PC-3 (cell line): ENCODE results near the gene KRTAP12-3. TPM values are rescaled to one million over a fixed set of nuclear protein-coding genes. Genes with fewer than 3 reads are reported as not detected.

Experiments used
- ATAC-seq: fragments of 200-7000 bp; cut with Tn5 transposase; 2 replicates; pipeline ENCODE4 v1.9.1; 2020; ENCODE audit warnings: mild to moderate bottlenecking, moderate library complexity
- BruUV-seq: library from RNA; stranded (reverse); fragments of 400-500 nt; replicated peaks from 2 replicates; lab custom pipeline; 2021; lab: Mats Ljungman, UMichigan
- CTCF ChIA-PET: fragments of 300-600 bp; sonication (Branson Sonifier 250); formaldehyde crosslinking; loops from one replicate; lab custom pipeline; 2022; ENCODE audit warnings: antibody characterized with exemption; lab: Charles Lee
- POLR2A ChIA-PET: fragments of 300-600 bp; sonication (Branson Sonifier 250); formaldehyde crosslinking; loops from one replicate; lab custom pipeline; 2022; ENCODE audit warnings: antibody characterized with exemption; ENCODE audit not compliant: unreplicated experiment; lab: Charles Lee
- DNase-seq: peaks from one replicate; pipeline ENCODE4 v3.0.0-alpha.2; 2015
- H2AFZ ChIP-seq: fragments of 300-600 bp; sonication (generic); 2 replicates; pipeline ENCODE4 v1.6.0; 2016; ENCODE audit warnings: antibody characterized with exemption, low read length
- H3F3A ChIP-seq: fragments of 300-600 bp; sonication (generic); one replicate; pipeline ENCODE4 v1.6.0; 2017; ENCODE audit warnings: antibody characterized with exemption, low read length, control low read depth, mild to moderate bottlenecking; ENCODE audit not compliant: unreplicated experiment
- H3K27ac ChIP-seq: fragments of 300-600 bp; sonication (generic); 2 replicates; pipeline ENCODE4 v1.5.1; 2016; ENCODE audit warnings: mild to moderate bottlenecking, low read length
- H3K27me3 ChIP-seq: fragments of 300-600 bp; sonication (generic); 2 replicates; pipeline ENCODE4 v1.6.1; 2016; ENCODE audit warnings: low read length, mixed read lengths
- H3K36me3 ChIP-seq: fragments of 300-600 bp; sonication (generic); 2 replicates; pipeline ENCODE4 v1.6.1; 2016; ENCODE audit warnings: low read depth, mixed run types, low read length, mixed read lengths
- H3K4me1 ChIP-seq: fragments of 300-600 bp; sonication (generic); 2 replicates; pipeline ENCODE4 v1.5.1; 2016; ENCODE audit warnings: low read length; ENCODE audit not compliant: insufficient read depth
- H3K4me2 ChIP-seq: fragments of 300-600 bp; sonication (generic); 2 replicates; pipeline ENCODE4 v1.6.0; 2016; ENCODE audit warnings: low read length
- H3K4me3 ChIP-seq: fragments of 300-600 bp; sonication (generic); 2 replicates; pipeline ENCODE4 v1.5.1; 2016; ENCODE audit warnings: mild to moderate bottlenecking, low read length, mixed read lengths
- H3K79me2 ChIP-seq: fragments of 300-600 bp; sonication (generic); 2 replicates; pipeline ENCODE4 v1.6.1; 2017; ENCODE audit warnings: low read length, mixed read lengths
- H3K9ac ChIP-seq: fragments of 300-600 bp; sonication (generic); 2 replicates; pipeline ENCODE4 v1.6.0; 2016; ENCODE audit warnings: mild to moderate bottlenecking, low read length
- H3K9me2 ChIP-seq: fragments of 300-600 bp; sonication (generic); replicated peaks from 2 replicates; pipeline ENCODE4 v1.6.1; 2016; ENCODE audit warnings: mixed run types, low read length, mixed read lengths
- H3K9me3 ChIP-seq: fragments of 300-600 bp; sonication (generic); 2 replicates; pipeline ENCODE4 v1.6.1; 2016; ENCODE audit warnings: low read length, mixed read lengths
- H4K20me1 ChIP-seq: fragments of 300-600 bp; sonication (generic); 2 replicates; pipeline ENCODE4 v1.6.1; 2016; ENCODE audit warnings: low read length, mixed read lengths
- CTCF ChIP-seq: fragments of 300-600 bp; sonication (generic); conservative IDR thresholded peaks from 2 replicates; pipeline ENCODE4 v1.5.1; 2017; ENCODE audit warnings: antibody characterized with exemption, low read depth, mild to moderate bottlenecking, low read length
- EZH2 ChIP-seq: fragments of 300-600 bp; sonication (generic); IDR thresholded peaks from one replicate; pipeline ENCODE4 v1.6.1; 2017; ENCODE audit warnings: antibody characterized with exemption, mild to moderate bottlenecking, low read length; ENCODE audit not compliant: unreplicated experiment
- EZH2phosphoT487 ChIP-seq: fragments of 300-600 bp; sonication (generic); IDR thresholded peaks from 2 replicates; pipeline ENCODE4 v1.6.1; 2018; ENCODE audit warnings: mild to moderate bottlenecking, antibody characterized with exemption, low read length, borderline replicate concordance
- intact Hi-C: fragments of 100-400 bp; cut with micrococcal nuclease; formaldehyde crosslinking; loops from 2 replicates; pipeline ENCODE4 v1.9.0; 2023
- total RNA-seq: library from RNA; depleted of rRNA; stranded (reverse); fragments of >200 nt; gene quantifications from 2 replicates; pipeline ENCODE4 v1.2.3, GENCODE V29; 2014

Gene KRTAP12-3
- total RNA-seq, 1 experiment from 2014 or later: not detected

- H3K4me1 ChIP-seq: no peaks in the 10 kb centered on the region
- H3K27ac ChIP-seq: no peak overlapping the region
- no peaks in the 10 kb centered on the region for H3K9me2 ChIP-seq
- H3F3A ChIP-seq: no peaks in the 10 kb centered on the region
- H3K9me3 ChIP-seq: no peaks in the 10 kb centered on the region
- ChIA-PET POLR2A (no interaction called here), CTCF (no interaction called here)
- no peak overlapping the region for H3K4me2 ChIP-seq
- H3K36me3 ChIP-seq: no peaks in the 10 kb centered on the region
- no peaks in the 10 kb centered on the region for H3K79me2 ChIP-seq
- BruUV-seq: no TSS peak
- H3K27me3 ChIP-seq: no peaks in the 10 kb centered on the region
- H3K9ac ChIP-seq: no peak overlapping the region
- H3K4me3 ChIP-seq: no peak overlapping the region
- ATAC-seq (no peak), DNase-seq (no peak)
- H2AFZ ChIP-seq: no peak overlapping the region
- TF ChIP-seq EZH2phosphoT487 (no peak), CTCF (no peak), EZH2 (no peak)
- intact Hi-C loops: no loop called here
- H4K20me1 ChIP-seq: no peaks in the 10 kb centered on the region
Measured at GRCh38 chr21:44700101-44701022, 42.6 kb downstream of the KRTAP12-3 start.

GRCh38 chr21:44701023-44701400 is 43.3 kb downstream of the KRTAP12-3 start:
- no peak overlapping the region for H2AFZ ChIP-seq
- no peaks in the 10 kb centered on the region for H3K36me3 ChIP-seq
- DNase-seq (no peak), ATAC-seq (no peak)
- H3K9ac ChIP-seq: no peak overlapping the region
- ChIA-PET POLR2A (no interaction called here), CTCF (interaction anchor here (1.0 kb wide), 1 partner anchor 41 kb away, joined by 3 read pairs; no protein-coding TSS in a partner anchor)
- no peaks in the 10 kb centered on the region for H3K9me2 ChIP-seq
- no peaks in the 10 kb centered on the region for H3K4me1 ChIP-seq
- intact Hi-C loops: no loop called here
- no peak overlapping the region for H3K4me2 ChIP-seq
- H3K79me2 ChIP-seq: no peaks in the 10 kb centered on the region
- BruUV-seq: no TSS peak
- no peaks in the 10 kb centered on the region for H4K20me1 ChIP-seq
- TF ChIP-seq CTCF (no peak), EZH2phosphoT487 (no peak), EZH2 (no peak)
- no peaks in the 10 kb centered on the region for H3K27me3 ChIP-seq
- no peaks in the 10 kb centered on the region for H3K9me3 ChIP-seq
- H3K27ac ChIP-seq: no peak overlapping the region
- no peak overlapping the region for H3K4me3 ChIP-seq
- no peaks in the 10 kb centered on the region for H3F3A ChIP-seq

- intact Hi-C loops: no loop called here
- BruUV-seq: no TSS peak
- POLR2A ChIA-PET: no interaction called here
Measured at GRCh38 chr21:44701541-44701940, 43.8 kb downstream of the KRTAP12-3 start.

More at GRCh38 chr21:44701541-44701940, 43.8 kb downstream of the KRTAP12-3 start:
- ATAC-seq (no peak), DNase-seq (no peak)
- TF ChIP-seq EZH2phosphoT487 (no peak), CTCF (no peak), EZH2 (no peak)
- Histone ChIP-seq H3K9me2 (no peaks in the 10 kb centered on the region), H3K79me2 (no peaks in the 10 kb centered on the region), H3K9ac (no peak overlapping the region), H3K27ac (no peak overlapping the region), H2AFZ (no peak overlapping the region), H3K4me2 (no peak overlapping the region), H3F3A (no peaks in the 10 kb centered on the region), H3K4me1 (no peaks in the 10 kb centered on the region), H3K36me3 (no peaks in the 10 kb centered on the region), H3K9me3 (no peaks in the 10 kb centered on the region), H3K27me3 (no peaks in the 10 kb centered on the region), H3K4me3 (no peak overlapping the region), H4K20me1 (no peaks in the 10 kb centered on the region)
- CTCF ChIA-PET: interaction anchor here (1.0 kb wide), 1 partner anchor 41 kb away, joined by 3 read pairs; no protein-coding TSS in a partner anchor
